H9 (cell line): Measurements from ENCODE around the gene CACNA2D3. TPM values are rescaled to one million over a fixed set of nuclear protein-coding genes. Genes with fewer than 3 reads are reported as not detected.

ENCODE experiments used
- DNase-seq: peaks from one replicate; pipeline ENCODE4 v3.0.0-alpha.2; 2017
- H2AFZ ChIP-seq: one replicate; pipeline ENCODE4 v1.6.1; 2013; ENCODE audit warnings: mild to moderate bottlenecking, low read length, control low read depth, moderate library complexity
- H2AK5ac ChIP-seq: 2 replicates; pipeline ENCODE4 v1.6.1; 2013; ENCODE audit warnings: low read length, control low read depth, mixed read lengths; ENCODE audit not compliant: insufficient read length
- H2BK120ac ChIP-seq: one replicate; pipeline ENCODE4 v1.6.1; 2013; ENCODE audit warnings: low read depth, mild to moderate bottlenecking, low read length, control low read depth, inconsistent platforms; ENCODE audit not compliant: poor library complexity, severe bottlenecking
- H2BK12ac ChIP-seq: 2 replicates; pipeline ENCODE4 v1.6.1; 2013; ENCODE audit warnings: low read length, control low read depth, mixed read lengths, low read depth; ENCODE audit not compliant: insufficient read length
- H2BK15ac ChIP-seq: 2 replicates; pipeline ENCODE4 v1.6.1; 2013; ENCODE audit warnings: low read depth, low read length, control low read depth
- H2BK20ac ChIP-seq: one replicate; pipeline ENCODE4 v1.6.1; 2013; ENCODE audit warnings: low read depth, mild to moderate bottlenecking, low read length, control low read depth, inconsistent platforms; ENCODE audit not compliant: poor library complexity, severe bottlenecking
- H2BK5ac ChIP-seq: 2 replicates; pipeline ENCODE4 v1.6.1; 2013; ENCODE audit warnings: low read length, control low read depth, mixed read lengths; ENCODE audit not compliant: insufficient read length
- H3K14ac ChIP-seq: 2 replicates; pipeline ENCODE4 v1.6.1; 2013; ENCODE audit warnings: low read length, control low read depth; ENCODE audit not compliant: insufficient read depth
- H3K18ac ChIP-seq: 2 replicates; pipeline ENCODE4 v1.6.1; 2013; ENCODE audit warnings: low read depth, mild to moderate bottlenecking, mixed read lengths, low read length, control low read depth; ENCODE audit not compliant: insufficient read length
- H3K23ac ChIP-seq: 2 replicates; pipeline ENCODE4 v1.6.1; 2013; ENCODE audit warnings: low read length, control low read depth, mixed read lengths, low read depth; ENCODE audit not compliant: insufficient read length
- H3K23me2 ChIP-seq: 2 replicates; pipeline ENCODE4 v1.6.1; 2013; ENCODE audit warnings: low read depth, mild to moderate bottlenecking, mixed read lengths, low read length, control low read depth; ENCODE audit not compliant: insufficient read length, poor library complexity, severe bottlenecking
- H3K27ac ChIP-seq: 2 replicates; pipeline ENCODE4 v1.5.1; 2013; ENCODE audit warnings: low read length, control low read depth, mixed read lengths, low read depth; ENCODE audit not compliant: insufficient read length
- H3K27me3 ChIP-seq: 2 replicates; pipeline ENCODE4 v1.6.1; 2013; ENCODE audit warnings: low read length, control low read depth, inconsistent platforms; ENCODE audit not compliant: insufficient read depth
- H3K4ac ChIP-seq: 2 replicates; pipeline ENCODE4 v1.6.1; 2013; ENCODE audit warnings: low read depth, mild to moderate bottlenecking, control low read depth, inconsistent platforms, low read length, moderate library complexity
- H3K4me1 ChIP-seq: 2 replicates; pipeline ENCODE4 v1.6.1; 2013; ENCODE audit warnings: low read length, control low read depth, inconsistent platforms; ENCODE audit not compliant: insufficient read depth
- H3K4me2 ChIP-seq: 2 replicates; pipeline ENCODE4 v1.6.1; 2013; ENCODE audit warnings: low read length, control low read depth, mixed read lengths; ENCODE audit not compliant: insufficient read length, insufficient read depth
- H3K56ac ChIP-seq: 2 replicates; pipeline ENCODE4 v1.6.1; 2013; ENCODE audit warnings: low read depth, mild to moderate bottlenecking, mixed read lengths, low read length, control low read depth; ENCODE audit not compliant: insufficient read length
- H3K79me1 ChIP-seq: 2 replicates; pipeline ENCODE4 v1.6.1; 2013; ENCODE audit warnings: low read depth, mild to moderate bottlenecking, moderate library complexity, low read length, control low read depth, inconsistent platforms; ENCODE audit not compliant: insufficient read depth, poor library complexity, severe bottlenecking
- H3K79me2 ChIP-seq: 2 replicates; pipeline ENCODE4 v1.6.1; 2013; ENCODE audit warnings: low read length, control low read depth, inconsistent platforms; ENCODE audit not compliant: insufficient read depth
- H3K9ac ChIP-seq: 2 replicates; pipeline ENCODE4 v1.6.1; 2013; ENCODE audit warnings: low read length, control low read depth, mixed read lengths; ENCODE audit not compliant: insufficient read length; ENCODE audit errors: extremely low read depth
- H3K9me3 ChIP-seq: one replicate; pipeline ENCODE4 v1.6.1; 2013; ENCODE audit warnings: low read depth, low read length, inconsistent platforms; ENCODE audit not compliant: control insufficient read depth
- H3T11ph ChIP-seq: one replicate; pipeline ENCODE4 v1.6.1; 2013; ENCODE audit warnings: mild to moderate bottlenecking, low read length, control low read depth, inconsistent platforms
- H4K20me1 ChIP-seq: one replicate; pipeline ENCODE4 v1.6.1; 2013; ENCODE audit not compliant: control insufficient read depth, insufficient read length, insufficient read depth
- H4K5ac ChIP-seq: 2 replicates; pipeline ENCODE4 v1.6.1; 2013; ENCODE audit warnings: low read depth, mild to moderate bottlenecking, mixed read lengths, low read length, control low read depth; ENCODE audit not compliant: insufficient read length
- H4K8ac ChIP-seq: replicated peaks from 2 replicates; pipeline ENCODE4 v1.6.1; 2013; ENCODE audit warnings: low read length, control low read depth, mixed read lengths, low read depth; ENCODE audit not compliant: insufficient read length
- H4K91ac ChIP-seq: 2 replicates; pipeline ENCODE4 v1.6.1; 2013; ENCODE audit warnings: low read depth, mild to moderate bottlenecking, moderate library complexity, mixed read lengths, low read length, control low read depth; ENCODE audit not compliant: insufficient read length
- H3K27ac Mint-ChIP-seq, 3 experiments: 2 replicates in 2 of 3; 3 replicates in 1 of 3; pipeline ENCODE4 v1.8.0; 2020 to 2021; ENCODE audit warnings: mixed read lengths in 3 of 3, mild to moderate bottlenecking in 1 of 3, moderate library complexity in 1 of 3
- H3K27me3 Mint-ChIP-seq: 2 replicates; pipeline ENCODE4 v1.8.0; 2021; ENCODE audit warnings: low read depth, mild to moderate bottlenecking, moderate library complexity, mixed read lengths
- H3K36me3 Mint-ChIP-seq, 3 experiments: 2 replicates in 2 of 3; 3 replicates in 1 of 3; pipeline ENCODE4 v1.8.0; 2020 to 2021; ENCODE audit warnings: low read depth in 3 of 3, mixed read lengths in 3 of 3; ENCODE audit not compliant: insufficient read depth in 1 of 3
- H3K4me1 Mint-ChIP-seq, 2 experiments: 2 replicates each; pipeline ENCODE4 v1.8.0; 2020; ENCODE audit warnings: mixed read lengths in 2 of 2
- H3K4me3 Mint-ChIP-seq, 2 experiments: 2 replicates in 1 of 2; 3 replicates in 1 of 2; pipeline ENCODE4 v1.8.0; 2020 to 2021; ENCODE audit warnings: mild to moderate bottlenecking in 2 of 2, mixed read lengths in 2 of 2, moderate library complexity in 1 of 2
- H3K9me3 Mint-ChIP-seq, 2 experiments: 2 replicates in 1 of 2; 3 replicates in 1 of 2; pipeline ENCODE4 v1.8.0; 2020; ENCODE audit warnings: mild to moderate bottlenecking in 2 of 2, mixed read lengths in 2 of 2, moderate library complexity in 1 of 2
- CTCF ChIP-seq: fragments of 200-600 bp; sonication (generic); conservative IDR thresholded peaks from 3 replicates; pipeline ENCODE4 v1.8.0; 2021; ENCODE audit warnings: antibody characterized with exemption, mild to moderate bottlenecking
- WGBS: extraction: QIAGEN DNeasy Blood & Tissue Kit; methylation state at CpG from one replicate; pipeline ENCODE4 v1.1.7; 2013; ENCODE audit warnings: missing lambda C conversion rate, low lambda C conversion rate, mixed read lengths; ENCODE audit not compliant: insufficient read length; ENCODE audit errors: extremely low coverage; 5-methylcytosine and 5-hydroxymethylcytosine counted together
- total RNA-seq: library from RNA; stranded (reverse); gene quantifications from 2 replicates; pipeline ENCODE4 v1.2.1, GENCODE V29; 2021

The CACNA2D3 gene
- total RNA-seq, 1 experiment from 2014 or later = 3.2 TPM

GRCh38 chr3:54987719-54988118 lies 865.4 kb downstream of the CACNA2D3 start:
- H3K4me3 Mint-ChIP-seq = no peak overlapping the region
- H3K9ac ChIP-seq = no peak overlapping the region
- no peak overlapping the region for H2BK5ac ChIP-seq
- H3K27me3 Mint-ChIP-seq = no peaks in the 10 kb centered on the region
- no peaks in the 10 kb centered on the region for H3K9me3 ChIP-seq
- no peak for TF ChIP-seq CTCF
- H3K36me3 Mint-ChIP-seq = no peaks in the 10 kb centered on the region
- H3K79me2 ChIP-seq = no peaks in the 10 kb centered on the region
- no peak overlapping the region for H3K23ac ChIP-seq
- H2BK15ac ChIP-seq = no peak overlapping the region
- H3K14ac ChIP-seq = no peak overlapping the region
- no peaks in the 10 kb centered on the region for H3K23me2 ChIP-seq
- no peak overlapping the region for H3K27ac ChIP-seq
- H2AFZ ChIP-seq = no peak overlapping the region
- no peak overlapping the region for H2AK5ac ChIP-seq
- H4K91ac ChIP-seq = no peak overlapping the region
- H3K56ac ChIP-seq = no peak overlapping the region
- H3K18ac ChIP-seq = no peak overlapping the region
- no peak overlapping the region for H2BK120ac ChIP-seq
- H2BK20ac ChIP-seq = no peak overlapping the region
- H4K5ac ChIP-seq = no peak overlapping the region
- H3K27me3 ChIP-seq = no peaks in the 10 kb centered on the region
- no peak for DNase-seq
- H2BK12ac ChIP-seq = no peak overlapping the region
- H4K20me1 ChIP-seq = no peaks in the 10 kb centered on the region
- no peaks in the 10 kb centered on the region; the same call in 1 of the 2 replicates for H3K4me1 ChIP-seq
- H3K4ac ChIP-seq = no peak overlapping the region
- no CpG with 5 or more reads among the region's 4 CpGs for WGBS
- peaks cover 32 to 39% of the 10 kb centered on the region in 2 experiments for H3K4me1 Mint-ChIP-seq
- H3K27ac Mint-ChIP-seq = peak overlapping the region in 1 of 3 experiments; percentile 0; a peak in 1 of 7 replicates
- H3K4me2 ChIP-seq = no peak overlapping the region
- H3K9me3 Mint-ChIP-seq = no peaks in the 10 kb centered on the region
- no peak overlapping the region for H4K8ac ChIP-seq
- no peaks in the 10 kb centered on the region for H3K79me1 ChIP-seq
- H3T11ph ChIP-seq = no peak overlapping the region
